ENCODE data around the gene ZNF627. TPM values are rescaled to one million over a fixed set of nuclear protein-coding genes. Genes with fewer than 3 reads are reported as not detected.
A peak's percentile ranks its signal among the peaks of the same experiment; 100 is the strongest.
"Not testable (repeated sequence)": the region's sequence is repeated elsewhere in the genome, so short reads cannot be mapped to it uniquely, and the experiment has no call there.

ZNF627 gene
- total RNA-seq, 1 donor from 2014 or later: 33.6 TPM

DNA sequence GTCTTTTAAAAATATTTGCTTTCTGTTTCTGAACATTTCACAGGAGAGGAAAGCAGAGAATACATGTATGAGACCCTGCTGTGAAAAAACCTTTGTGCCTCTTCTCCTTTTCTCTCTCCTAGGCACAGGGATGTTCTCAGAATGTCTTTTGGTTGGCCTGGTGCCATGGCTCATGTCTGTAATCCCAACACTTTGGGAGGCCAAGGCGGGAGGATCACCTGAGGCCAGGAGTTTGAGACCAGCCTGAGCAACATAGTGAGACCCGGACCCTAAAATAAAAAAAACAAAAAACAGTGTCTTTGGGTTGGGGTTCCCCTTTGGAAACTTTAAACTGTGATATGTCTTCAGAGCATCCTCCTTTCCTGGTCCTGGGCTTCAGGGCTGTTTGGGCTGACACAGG, 1.5 kb downstream of the ZNF627 start:
- H3K4me1 Mint-ChIP-seq (ENCODE audit: low read depth): peaks cover 4% of the 10 kb centered on the region
- no peak for DNase-seq (ENCODE audit: low spot score, unreplicated experiment)
- H3K9me3 Mint-ChIP-seq (ENCODE audit: low read depth): peaks cover 26% of the 10 kb centered on the region
- H3K27me3 Mint-ChIP-seq: no peaks in the 10 kb centered on the region
- TF ChIP-seq, protein P1, sequence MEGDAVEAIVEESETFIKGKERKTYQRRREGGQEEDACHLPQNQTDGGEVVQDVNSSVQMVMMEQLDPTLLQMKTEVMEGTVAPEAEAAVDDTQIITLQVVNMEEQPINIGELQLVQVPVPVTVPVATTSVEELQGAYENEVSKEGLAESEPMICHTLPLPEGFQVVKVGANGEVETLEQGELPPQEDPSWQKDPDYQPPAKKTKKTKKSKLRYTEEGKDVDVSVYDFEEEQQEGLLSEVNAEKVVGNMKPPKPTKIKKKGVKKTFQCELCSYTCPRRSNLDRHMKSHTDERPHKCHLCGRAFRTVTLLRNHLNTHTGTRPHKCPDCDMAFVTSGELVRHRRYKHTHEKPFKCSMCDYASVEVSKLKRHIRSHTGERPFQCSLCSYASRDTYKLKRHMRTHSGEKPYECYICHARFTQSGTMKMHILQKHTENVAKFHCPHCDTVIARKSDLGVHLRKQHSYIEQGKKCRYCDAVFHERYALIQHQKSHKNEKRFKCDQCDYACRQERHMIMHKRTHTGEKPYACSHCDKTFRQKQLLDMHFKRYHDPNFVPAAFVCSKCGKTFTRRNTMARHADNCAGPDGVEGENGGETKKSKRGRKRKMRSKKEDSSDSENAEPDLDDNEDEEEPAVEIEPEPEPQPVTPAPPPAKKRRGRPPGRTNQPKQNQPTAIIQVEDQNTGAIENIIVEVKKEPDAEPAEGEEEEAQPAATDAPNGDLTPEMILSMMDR (IDR thresholded peaks at IDR 0.05; ENCODE audit: unreplicated experiment): no peak
- H3K4me3 Mint-ChIP-seq (ENCODE audit: low read depth): peak overlapping the region; percentile 98
- H3K36me3 Mint-ChIP-seq (ENCODE audit: insufficient read depth): peaks cover 52% of the 10 kb centered on the region
- H3K27ac Mint-ChIP-seq: peak overlapping the region; percentile 92

DNA sequence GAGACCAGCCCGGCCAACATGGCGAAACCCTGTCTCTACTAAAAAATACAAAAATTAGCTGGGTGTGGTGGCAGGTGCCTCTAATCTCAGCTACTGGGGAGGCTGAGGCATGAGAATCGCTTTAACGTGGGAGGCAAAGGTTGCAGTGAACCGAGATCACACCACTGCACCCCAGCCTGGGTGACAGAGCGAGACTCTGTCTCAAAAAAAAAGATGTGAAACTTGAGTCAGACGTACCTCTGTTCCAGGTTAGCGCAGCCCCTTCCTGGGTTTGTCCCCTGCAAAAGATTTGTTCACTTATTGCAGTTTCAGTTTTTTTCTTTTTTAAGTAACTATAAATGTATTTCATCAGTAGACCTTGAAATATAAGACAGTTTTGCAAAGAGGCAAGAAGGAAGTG, 2.4 kb downstream of the ZNF627 start:
- peaks cover 61% of the 10 kb centered on the region for H3K36me3 Mint-ChIP-seq (ENCODE audit: insufficient read depth)
- peak overlapping the region; percentile 49 for H3K27ac Mint-ChIP-seq
- DNase-seq (ENCODE audit: low spot score, unreplicated experiment); H3K4me1 Mint-ChIP-seq (ENCODE audit: low read depth); H3K4me3 Mint-ChIP-seq (ENCODE audit: low read depth); H3K27me3 Mint-ChIP-seq: not testable (repeated sequence)
- peaks cover 31% of the 10 kb centered on the region for H3K9me3 Mint-ChIP-seq (ENCODE audit: low read depth)

DNA sequence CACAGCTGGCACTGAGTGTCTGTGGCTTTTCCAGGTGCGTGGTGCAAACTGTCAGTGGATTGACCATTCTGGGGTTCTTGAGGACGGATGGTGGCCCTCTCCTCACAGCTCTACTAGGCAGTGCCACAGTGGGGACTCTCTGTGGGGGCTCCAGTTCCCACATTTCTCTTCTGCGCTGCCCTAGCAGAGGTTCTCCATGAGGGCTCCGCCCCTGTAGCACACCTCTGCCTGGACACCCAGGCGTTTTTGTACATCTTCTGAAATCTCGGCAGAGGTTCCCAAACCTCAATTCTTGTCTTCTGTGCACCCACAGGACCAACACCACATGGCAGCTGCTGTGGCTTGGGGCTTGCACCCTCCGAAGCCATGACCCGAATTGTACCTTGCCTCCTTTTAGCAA, 9.2 kb downstream of the ZNF627 start:
- DNase-seq (ENCODE audit: low spot score, unreplicated experiment): no peak
- Mint-ChIP-seq H3K27me3 (no peaks in the 10 kb centered on the region), H3K27ac (no peak overlapping the region), H3K9me3 (ENCODE audit: low read depth) (peaks cover 56% of the 10 kb centered on the region), H3K4me3 (ENCODE audit: low read depth) (no peak overlapping the region), H3K36me3 (ENCODE audit: insufficient read depth) (peaks cover 88% of the 10 kb centered on the region), H3K4me1 (ENCODE audit: low read depth) (no peaks in the 10 kb centered on the region)
- TF ChIP-seq, protein P1 (IDR thresholded peaks at IDR 0.05; ENCODE audit: unreplicated experiment): no peak

DNA sequence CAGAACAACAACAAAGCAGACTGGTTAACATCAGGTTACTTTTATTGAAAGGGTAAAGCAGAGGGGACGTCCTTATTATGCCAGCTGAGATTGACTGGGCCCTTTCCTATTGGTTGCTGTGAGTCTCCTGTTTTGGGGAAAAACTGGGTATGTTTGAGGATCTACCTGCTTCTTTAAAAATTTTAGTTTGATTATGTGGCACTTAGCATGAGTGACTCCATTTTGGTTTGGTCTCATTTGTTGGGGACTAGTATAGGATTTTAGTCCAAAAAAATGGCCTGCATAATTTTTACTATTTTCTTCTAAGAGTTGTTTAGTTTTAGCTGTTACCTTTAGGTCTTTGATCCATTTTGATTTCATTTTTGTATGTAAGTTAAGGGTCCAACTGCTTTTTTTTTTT, 14.4 kb downstream of the ZNF627 start:
- H3K36me3 Mint-ChIP-seq (ENCODE audit: insufficient read depth): peaks cover 82% of the 10 kb centered on the region
- TF ChIP-seq, protein P1 (IDR thresholded peaks at IDR 0.05; ENCODE audit: unreplicated experiment): no peak
- no peaks in the 10 kb centered on the region for H3K27me3 Mint-ChIP-seq
- peaks cover 37% of the 10 kb centered on the region for H3K9me3 Mint-ChIP-seq (ENCODE audit: low read depth)
- H3K27ac Mint-ChIP-seq: peak overlapping the region; percentile 73
- H3K4me3 Mint-ChIP-seq (ENCODE audit: low read depth): no peak overlapping the region
- no peak for DNase-seq (ENCODE audit: low spot score, unreplicated experiment)
- no peaks in the 10 kb centered on the region for H3K4me1 Mint-ChIP-seq (ENCODE audit: low read depth)

DNA sequence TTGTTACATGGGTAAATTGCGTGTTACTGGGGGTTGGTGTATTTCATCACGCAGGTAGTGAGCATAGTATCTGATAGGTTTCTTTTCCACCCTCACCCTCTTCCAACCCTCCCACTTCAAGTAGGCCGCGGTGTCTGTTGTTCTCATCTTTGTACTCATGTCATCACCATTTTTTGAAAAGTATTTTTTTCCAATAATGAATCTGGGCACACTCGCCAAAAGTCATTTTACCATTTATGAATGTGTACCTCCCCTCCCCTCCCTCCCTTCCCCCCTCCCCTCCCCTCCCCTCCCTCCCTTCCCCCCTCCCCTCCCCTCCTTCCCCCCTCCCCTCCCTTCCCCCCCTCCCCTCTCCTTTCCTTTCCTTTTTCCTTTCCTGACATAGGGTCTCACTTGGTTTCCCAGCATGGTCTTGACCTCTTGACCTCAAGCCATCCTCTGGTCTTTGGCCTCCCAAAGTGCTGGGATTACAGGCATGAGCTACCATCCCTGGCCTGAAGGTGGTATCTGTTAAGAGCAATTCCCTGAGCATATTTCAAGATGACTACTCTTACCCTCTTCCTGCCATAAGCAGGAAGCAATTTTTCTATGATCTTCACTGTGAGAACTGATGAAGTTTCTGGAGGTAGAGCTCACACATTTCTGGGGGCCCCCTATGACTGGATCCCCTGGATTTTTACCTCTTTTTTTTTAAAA, 15.7 kb downstream of the ZNF627 start:
- DNase-seq (ENCODE audit: low spot score, unreplicated experiment): no peak
- Mint-ChIP-seq H3K27me3 (no peaks in the 10 kb centered on the region), H3K4me1 (ENCODE audit: low read depth) (no peaks in the 10 kb centered on the region), H3K27ac (peak overlapping the region; percentile 97), H3K9me3 (ENCODE audit: low read depth) (peaks cover 38% of the 10 kb centered on the region), H3K36me3 (ENCODE audit: insufficient read depth) (peaks cover 82% of the 10 kb centered on the region), H3K4me3 (ENCODE audit: low read depth) (no peak overlapping the region)
- TF ChIP-seq, protein P1 (IDR thresholded peaks at IDR 0.05; ENCODE audit: unreplicated experiment): no peak

Data from progenitor cell of endocrine pancreas (in vitro differentiated cells).